Liver (tissue), 9 donors: Measurements from ENCODE around the gene JAM2. TPM values are rescaled to one million over a fixed set of nuclear protein-coding genes. Genes with fewer than 3 reads are reported as not detected.

Experiments
- DNase-seq: peaks from one replicate; pipeline ENCODE4 v3.0.0-alpha.2; 2017; ENCODE audit warnings: low spot score
- H3K27ac ChIP-seq, 2 donors: one replicate each; pipeline ENCODE4 v1.7.0; 2013; ENCODE audit warnings: inconsistent platforms in 2 of 2, low read length in 2 of 2, control low read depth in 1 of 2, low read depth in 1 of 2, mild to moderate bottlenecking in 1 of 2
- H3K27me3 ChIP-seq, 4 donors: one replicate each; pipeline versions ENCODE4 v1.6.1 to v1.7.0; 2013; ENCODE audit warnings: low read length in 3 of 4, inconsistent platforms in 1 of 4, mild to moderate bottlenecking in 1 of 4, moderate library complexity in 1 of 4; ENCODE audit not compliant: control insufficient read depth in 4 of 4, insufficient read depth in 4 of 4
- H3K36me3 ChIP-seq, 4 donors: one replicate each; pipeline versions ENCODE4 v1.6.1 to v1.7.0; 2013; ENCODE audit warnings: low read length in 3 of 4, mild to moderate bottlenecking in 3 of 4, low read depth in 1 of 4, moderate library complexity in 1 of 4; ENCODE audit not compliant: control insufficient read depth in 4 of 4, insufficient read depth in 3 of 4
- H3K4me1 ChIP-seq, 4 donors: one replicate each; pipeline versions ENCODE4 v1.6.1 to v1.7.0; 2013; ENCODE audit warnings: low read length in 3 of 4, mild to moderate bottlenecking in 3 of 4, moderate library complexity in 1 of 4; ENCODE audit not compliant: control insufficient read depth in 4 of 4, insufficient read depth in 4 of 4
- H3K4me3 ChIP-seq, 3 donors: one replicate each; pipeline versions ENCODE4 v1.6.1 to v1.7.0; 2013; ENCODE audit warnings: low read length in 3 of 3, control low read depth in 1 of 3, low read depth in 1 of 3, mild to moderate bottlenecking in 1 of 3
- H3K9ac ChIP-seq, 2 donors: one replicate each; pipeline ENCODE4 v1.7.0; 2013; ENCODE audit warnings: low read length in 2 of 2, mild to moderate bottlenecking in 2 of 2, moderate library complexity in 2 of 2, control low read depth in 1 of 2, low read depth in 1 of 2
- H3K9me3 ChIP-seq, 4 donors: one replicate each; pipeline versions ENCODE4 v1.6.1 to v1.7.0; 2013; ENCODE audit warnings: low read length in 3 of 4; ENCODE audit not compliant: control insufficient read depth in 4 of 4
- EGR1 ChIP-seq, 2 donors: IDR thresholded peaks; 2 replicates each; pipeline ENCODE4 v1.6.1; 2016 to 2018; ENCODE audit warnings: antibody characterized with exemption in 2 of 2, low read depth in 2 of 2
- FOXA1 ChIP-seq: IDR thresholded peaks from 2 replicates; pipeline ENCODE4 v1.6.1; 2016; ENCODE audit warnings: antibody characterized with exemption
- FOXA2 ChIP-seq: IDR thresholded peaks from 2 replicates; pipeline ENCODE4 v1.6.1; 2016; ENCODE audit warnings: antibody characterized with exemption
- GABPA ChIP-seq, 2 donors: IDR thresholded peaks in 1 of 2; conservative IDR thresholded peaks in 1 of 2; 2 replicates each; pipeline ENCODE4 v1.6.1; 2016; ENCODE audit warnings: antibody characterized with exemption in 2 of 2, mild to moderate bottlenecking in 1 of 2, moderate library complexity in 1 of 2
- HNF4A ChIP-seq, 2 donors: conservative IDR thresholded peaks; 2 replicates each; pipeline ENCODE4 v1.6.1; 2016; ENCODE audit warnings: antibody characterized with exemption in 2 of 2, mild to moderate bottlenecking in 2 of 2
- HNF4G ChIP-seq: IDR thresholded peaks from 2 replicates; pipeline ENCODE4 v1.6.1; 2016; ENCODE audit warnings: antibody characterized with exemption
- JUND ChIP-seq, 2 donors: IDR thresholded peaks; 2 replicates each; pipeline ENCODE4 v1.6.1; 2016; ENCODE audit warnings: antibody characterized with exemption in 2 of 2
- RAD21 ChIP-seq, 2 donors: IDR thresholded peaks; 2 replicates each; pipeline ENCODE4 v1.6.1; 2016; ENCODE audit warnings: antibody characterized with exemption in 2 of 2, mild to moderate bottlenecking in 2 of 2
- RXRA ChIP-seq, 2 donors: IDR thresholded peaks; 2 replicates each; pipeline ENCODE4 v1.6.1; 2017 to 2018; ENCODE audit warnings: antibody characterized with exemption in 2 of 2, mild to moderate bottlenecking in 1 of 2
- SP1 ChIP-seq: IDR thresholded peaks from 2 replicates; pipeline ENCODE4 v1.6.1; 2018; ENCODE audit warnings: antibody characterized with exemption, mild to moderate bottlenecking
- TAF1 ChIP-seq: conservative IDR thresholded peaks from 2 replicates; pipeline ENCODE4 v1.6.1; 2016; ENCODE audit warnings: antibody characterized with exemption, mild to moderate bottlenecking
- YY1 ChIP-seq: IDR thresholded peaks from 2 replicates; pipeline ENCODE4 v1.6.1; 2016; ENCODE audit warnings: antibody characterized with exemption, mild to moderate bottlenecking
- WGBS: extraction: QIAGEN DNeasy Blood & Tissue Kit; methylation state at CpG from one replicate; pipeline ENCODE4 v1.1.7; 2013; 5-methylcytosine and 5-hydroxymethylcytosine counted together
- polyA plus RNA-seq, 2 donors: library from polyadenylated mRNA; stranded (reverse) in 1 of 2; unstranded in 1 of 2; fragments of 200-250 nt in 1 of 2; fragments of >200 nt in 1 of 2; fragmentation: Nextera tagmentation in 1 of 2; extraction: Ambion mirVana in 1 of 2; gene quantifications; one replicate each; pipeline versions ENCODE4 v1.2.1 to v1.2.3, GENCODE V29; 2013 to 2015
- total RNA-seq, 2 donors: library from RNA; depleted of rRNA; stranded (reverse); fragments of >200 nt; gene quantifications; one replicate each; pipeline ENCODE4 v1.2.3, GENCODE V29; 2014
- TF ChIP-seq, protein P1 (sequence below): fragments of 150-350 bp; IDR thresholded peaks from 2 replicates; pipeline ENCODE4 v1.5.1; 2017; ENCODE audit warnings: improper control_type of control experiment, low read depth, low read length; ENCODE audit not compliant: missing input control
- TF ChIP-seq, protein P2 (sequence below): IDR thresholded peaks from 2 replicates; pipeline ENCODE4 v1.6.1; 2016; ENCODE audit warnings: antibody characterized with exemption
- TF ChIP-seq, protein P3 (sequence below): IDR thresholded peaks from 2 replicates; pipeline ENCODE4 v1.6.1; 2016; ENCODE audit warnings: antibody characterized with exemption
- donor health status: healthy.
- donor health status: healthy.
- donor health status: healthy.
- donor health status: healthy.
- donor health status: healthy.

Gene JAM2
- total and polyA plus RNA-seq, 4 donors, result 0.89 to 2.0 (median 1.3) TPM

DNA sequence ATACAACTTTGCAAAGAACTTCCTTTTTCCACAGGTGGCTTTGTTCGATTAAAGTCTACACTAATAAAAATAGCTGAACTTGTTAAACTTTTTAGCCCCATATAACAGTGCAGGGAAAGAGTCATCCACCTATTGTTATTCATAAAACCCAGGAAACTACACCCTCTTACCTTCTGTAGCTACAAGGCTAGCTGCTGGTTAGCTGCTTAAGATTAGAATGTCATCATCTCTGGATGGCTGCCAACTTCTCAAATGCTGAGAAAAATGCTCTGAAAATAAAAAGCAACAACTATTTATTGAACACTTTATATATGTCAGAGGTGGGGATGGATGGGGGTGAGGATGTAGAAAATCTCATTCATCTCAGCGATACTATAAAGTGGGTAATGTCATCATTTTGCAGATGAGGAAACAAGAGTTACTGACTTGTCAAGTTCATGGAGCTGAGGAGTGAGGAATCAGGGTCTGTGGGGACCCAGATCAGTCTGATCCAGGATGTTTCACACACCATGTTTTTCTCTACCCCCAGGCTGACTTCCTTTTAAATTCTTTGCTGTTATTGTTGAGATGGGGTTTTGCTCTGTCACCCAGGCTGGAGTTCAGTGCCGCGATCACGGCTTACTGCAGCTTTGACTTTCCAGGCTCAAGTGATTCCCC lies 78.6 kb downstream of the JAM2 start (continued):
- TF ChIP-seq, protein P1, sequence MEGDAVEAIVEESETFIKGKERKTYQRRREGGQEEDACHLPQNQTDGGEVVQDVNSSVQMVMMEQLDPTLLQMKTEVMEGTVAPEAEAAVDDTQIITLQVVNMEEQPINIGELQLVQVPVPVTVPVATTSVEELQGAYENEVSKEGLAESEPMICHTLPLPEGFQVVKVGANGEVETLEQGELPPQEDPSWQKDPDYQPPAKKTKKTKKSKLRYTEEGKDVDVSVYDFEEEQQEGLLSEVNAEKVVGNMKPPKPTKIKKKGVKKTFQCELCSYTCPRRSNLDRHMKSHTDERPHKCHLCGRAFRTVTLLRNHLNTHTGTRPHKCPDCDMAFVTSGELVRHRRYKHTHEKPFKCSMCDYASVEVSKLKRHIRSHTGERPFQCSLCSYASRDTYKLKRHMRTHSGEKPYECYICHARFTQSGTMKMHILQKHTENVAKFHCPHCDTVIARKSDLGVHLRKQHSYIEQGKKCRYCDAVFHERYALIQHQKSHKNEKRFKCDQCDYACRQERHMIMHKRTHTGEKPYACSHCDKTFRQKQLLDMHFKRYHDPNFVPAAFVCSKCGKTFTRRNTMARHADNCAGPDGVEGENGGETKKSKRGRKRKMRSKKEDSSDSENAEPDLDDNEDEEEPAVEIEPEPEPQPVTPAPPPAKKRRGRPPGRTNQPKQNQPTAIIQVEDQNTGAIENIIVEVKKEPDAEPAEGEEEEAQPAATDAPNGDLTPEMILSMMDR, result no peak
- TF ChIP-seq TAF1 (no peak), GABPA (IDR thresholded peaks at IDR 0.05 in 1 of 2, conservative IDR thresholded peaks at IDR 0.05 in 1 of 2) (no peak), HNF4A (conservative IDR thresholded peaks at IDR 0.05) (no peak), JUND (IDR thresholded peaks at IDR 0.05) (no peak)
- TF ChIP-seq, protein P2, sequence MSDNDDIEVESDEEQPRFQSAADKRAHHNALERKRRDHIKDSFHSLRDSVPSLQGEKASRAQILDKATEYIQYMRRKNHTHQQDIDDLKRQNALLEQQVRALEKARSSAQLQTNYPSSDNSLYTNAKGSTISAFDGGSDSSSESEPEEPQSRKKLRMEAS, result no peak
- TF ChIP-seq, protein P3, sequence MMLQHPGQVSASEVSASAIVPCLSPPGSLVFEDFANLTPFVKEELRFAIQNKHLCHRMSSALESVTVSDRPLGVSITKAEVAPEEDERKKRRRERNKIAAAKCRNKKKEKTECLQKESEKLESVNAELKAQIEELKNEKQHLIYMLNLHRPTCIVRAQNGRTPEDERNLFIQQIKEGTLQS, result no peak

DNA sequence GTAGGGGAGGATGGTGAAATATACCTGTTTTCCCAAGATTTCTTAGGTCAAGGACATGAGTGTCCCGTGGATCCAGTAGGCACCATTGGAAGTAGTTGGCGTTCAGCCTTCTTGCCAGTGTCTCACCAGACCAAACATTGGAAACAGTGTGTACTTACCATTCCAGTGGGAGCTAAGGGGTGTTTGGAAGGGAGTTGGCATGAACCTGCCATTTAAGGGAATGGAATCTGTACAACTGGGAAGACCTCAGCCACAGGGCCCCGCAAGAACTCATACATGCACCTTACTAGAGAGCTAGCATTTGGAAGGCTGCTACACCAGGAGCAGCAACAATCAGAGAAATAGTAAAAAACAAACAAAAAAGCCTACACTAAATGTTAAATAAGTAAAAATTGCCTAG lies 82.9 kb downstream of the JAM2 start:
- H3K9ac ChIP-seq, result no peak overlapping the region
- no peak for DNase-seq
- no peak overlapping the region for H3K4me3 ChIP-seq
- no peak for TF ChIP-seq GABPA (IDR thresholded peaks at IDR 0.05 in 1 of 2, conservative IDR thresholded peaks at IDR 0.05 in 1 of 2)
- TF ChIP-seq RAD21 (IDR thresholded peaks at IDR 0.05), result no peak
- TF ChIP-seq TAF1, result no peak
- TF ChIP-seq, protein P3, result no peak
- H3K27ac ChIP-seq, result no peak overlapping the region
- no peaks in the 10 kb centered on the region for H3K27me3 ChIP-seq
- 89% methylated on average over 3 of the region's 3 CpGs for WGBS
- H3K36me3 ChIP-seq, result peaks cover 7 to 62% (median 42%) of the 10 kb centered on the region in 4 donors
- no peaks in the 10 kb centered on the region for H3K9me3 ChIP-seq
- H3K4me1 ChIP-seq, result no peaks in the 10 kb centered on the region

DNA sequence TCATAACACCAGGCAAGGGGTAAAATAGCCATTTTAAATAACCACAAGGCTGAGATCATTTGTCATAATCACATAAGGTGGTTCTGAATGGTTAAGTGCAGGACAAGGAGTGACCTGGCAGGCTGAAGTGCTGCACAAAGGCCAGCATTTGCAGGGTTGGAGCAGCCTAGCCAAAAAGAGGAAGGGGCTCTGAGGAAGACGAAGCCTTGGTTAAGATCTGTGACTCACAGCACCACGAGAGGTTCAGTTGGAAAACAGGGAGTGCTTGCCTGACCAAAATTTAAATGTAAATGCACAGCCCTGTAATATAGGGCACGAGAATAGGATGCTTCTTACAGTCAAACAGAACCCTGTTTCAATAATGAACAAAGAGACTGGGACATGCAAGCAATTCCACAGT lies 83.6 kb downstream of the JAM2 start:
- no peak overlapping the region for H3K9ac ChIP-seq
- H3K4me3 ChIP-seq, result no peak overlapping the region
- no peak overlapping the region for H3K27ac ChIP-seq
- no peaks in the 10 kb centered on the region for H3K9me3 ChIP-seq
- no peak for DNase-seq
- peaks cover 7 to 65% (median 48%) of the 10 kb centered on the region in 4 donors for H3K36me3 ChIP-seq
- no peaks in the 10 kb centered on the region for H3K27me3 ChIP-seq
- no peak for TF ChIP-seq YY1
- TF ChIP-seq, protein P3, result no peak
- TF ChIP-seq SP1, result no peak
- no peak for TF ChIP-seq RXRA (IDR thresholded peaks at IDR 0.05)
- no peak for TF ChIP-seq FOXA2
- no peak for TF ChIP-seq HNF4G
- no peak for TF ChIP-seq RAD21 (IDR thresholded peaks at IDR 0.05)
- TF ChIP-seq EGR1 (IDR thresholded peaks at IDR 0.05; ENCODE audit: low read depth in 2 of 2), result no peak
- TF ChIP-seq FOXA1, result no peak
- TF ChIP-seq, protein P1, result no peak
- TF ChIP-seq TAF1, result no peak
- H3K4me1 ChIP-seq, result no peaks in the 10 kb centered on the region
- 87% methylated on average over 3 of the region's 3 CpGs for WGBS
